ENCODE measurements around the gene SPEF2. TPM values are rescaled to one million over a fixed set of nuclear protein-coding genes. Genes with fewer than 3 reads are reported as not detected.

SPEF2 gene
- total RNA-seq, 1 experiment from 2014 or later, result 0.15 TPM

DNA sequence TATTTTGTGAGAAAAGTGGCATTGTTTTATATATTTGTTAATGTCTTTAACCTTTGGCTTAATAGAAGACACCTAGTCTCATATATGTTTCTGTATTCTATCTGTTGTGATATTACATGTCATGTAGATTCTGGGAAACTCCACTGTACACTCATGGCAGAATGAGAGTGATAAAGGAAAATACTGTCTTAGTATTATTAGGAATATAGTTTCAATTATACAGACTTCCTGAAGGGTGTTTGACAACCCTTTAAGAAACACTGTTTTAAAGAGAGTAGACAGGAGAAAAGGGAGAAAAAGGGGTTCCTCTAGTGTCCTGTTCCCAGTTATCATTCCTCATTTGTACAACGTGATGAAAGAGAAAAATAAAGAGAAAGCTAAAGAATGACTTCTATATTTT, 42.1 kb upstream of the SPEF2 start (continued):
- no peak for TF ChIP-seq IRF2 (CRISPR knock-in tag; IDR thresholded peaks at IDR 0.05; ENCODE audit: borderline replicate concordance, low read depth)
- no peak for TF ChIP-seq ZNF263 (CRISPR knock-in tag; IDR thresholded peaks at IDR 0.05; ENCODE audit: low read depth)

DNA sequence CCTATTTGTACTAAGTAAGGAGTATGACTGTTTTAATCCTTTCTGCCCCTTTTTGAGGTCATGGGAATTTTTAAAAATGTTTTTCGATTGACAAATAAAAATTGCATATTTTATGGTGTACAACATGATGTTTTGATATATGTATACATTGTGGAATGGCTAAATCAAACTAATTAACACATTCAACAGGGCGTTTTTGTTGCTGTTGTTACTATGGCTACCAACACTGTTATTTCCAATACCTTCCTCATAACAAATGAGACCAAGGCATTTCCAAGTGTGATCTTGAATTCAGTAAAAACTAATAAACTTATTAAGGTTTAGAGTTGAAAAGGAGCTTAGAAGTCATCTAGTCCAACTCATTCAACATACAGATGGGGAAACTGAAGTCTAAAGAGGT, 30.2 kb upstream of the SPEF2 start:
- DNase-seq (ENCODE audit: low spot score) (no peak), ATAC-seq (no peak)
- no peak overlapping the region for H3K27ac Mint-ChIP-seq
- H3K4me3 Mint-ChIP-seq, result no peak overlapping the region
- TF ChIP-seq, protein P1, sequence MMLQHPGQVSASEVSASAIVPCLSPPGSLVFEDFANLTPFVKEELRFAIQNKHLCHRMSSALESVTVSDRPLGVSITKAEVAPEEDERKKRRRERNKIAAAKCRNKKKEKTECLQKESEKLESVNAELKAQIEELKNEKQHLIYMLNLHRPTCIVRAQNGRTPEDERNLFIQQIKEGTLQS (CRISPR knock-in tag; conservative IDR thresholded peaks at IDR 0.05), result no peak
- TF ChIP-seq ZNF219 (CRISPR knock-in tag; IDR thresholded peaks at IDR 0.05; ENCODE audit: borderline replicate concordance) (no peak), GABPB1 (CRISPR knock-in tag; IDR thresholded peaks at IDR 0.05) (no peak), NFYB (CRISPR knock-in tag; conservative IDR thresholded peaks at IDR 0.05; ENCODE audit: low read depth) (no peak), ETV6 (CRISPR knock-in tag; IDR thresholded peaks at IDR 0.05) (no peak), CBFB (CRISPR knock-in tag; IDR thresholded peaks at IDR 0.05; ENCODE audit: low read depth) (no peak), TEAD4 (CRISPR knock-in tag; IDR thresholded peaks at IDR 0.05) (no peak), KAT7 (CRISPR knock-in tag; IDR thresholded peaks at IDR 0.05; ENCODE audit: borderline replicate concordance) (no peak), ESRRA (CRISPR knock-in tag; IDR thresholded peaks at IDR 0.05; ENCODE audit: borderline replicate concordance) (no peak), GTF2I (CRISPR knock-in tag; conservative IDR thresholded peaks at IDR 0.05) (no peak), NFE2L1 (CRISPR knock-in tag; IDR thresholded peaks at IDR 0.05) (no peak), ZNF138 (CRISPR knock-in tag; conservative IDR thresholded peaks at IDR 0.05) (no peak), SMAD4 (CRISPR knock-in tag; IDR thresholded peaks at IDR 0.05) (no peak), TEAD1 (CRISPR knock-in tag; IDR thresholded peaks at IDR 0.05) (no peak), CREM (CRISPR knock-in tag; IDR thresholded peaks at IDR 0.05) (no peak)
- TF ChIP-seq, protein P2, sequence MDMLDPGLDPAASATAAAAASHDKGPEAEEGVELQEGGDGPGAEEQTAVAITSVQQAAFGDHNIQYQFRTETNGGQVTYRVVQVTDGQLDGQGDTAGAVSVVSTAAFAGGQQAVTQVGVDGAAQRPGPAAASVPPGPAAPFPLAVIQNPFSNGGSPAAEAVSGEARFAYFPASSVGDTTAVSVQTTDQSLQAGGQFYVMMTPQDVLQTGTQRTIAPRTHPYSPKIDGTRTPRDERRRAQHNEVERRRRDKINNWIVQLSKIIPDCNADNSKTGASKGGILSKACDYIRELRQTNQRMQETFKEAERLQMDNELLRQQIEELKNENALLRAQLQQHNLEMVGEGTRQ (CRISPR knock-in tag; IDR thresholded peaks at IDR 0.05), result no peak
- TF ChIP-seq, protein P3, sequence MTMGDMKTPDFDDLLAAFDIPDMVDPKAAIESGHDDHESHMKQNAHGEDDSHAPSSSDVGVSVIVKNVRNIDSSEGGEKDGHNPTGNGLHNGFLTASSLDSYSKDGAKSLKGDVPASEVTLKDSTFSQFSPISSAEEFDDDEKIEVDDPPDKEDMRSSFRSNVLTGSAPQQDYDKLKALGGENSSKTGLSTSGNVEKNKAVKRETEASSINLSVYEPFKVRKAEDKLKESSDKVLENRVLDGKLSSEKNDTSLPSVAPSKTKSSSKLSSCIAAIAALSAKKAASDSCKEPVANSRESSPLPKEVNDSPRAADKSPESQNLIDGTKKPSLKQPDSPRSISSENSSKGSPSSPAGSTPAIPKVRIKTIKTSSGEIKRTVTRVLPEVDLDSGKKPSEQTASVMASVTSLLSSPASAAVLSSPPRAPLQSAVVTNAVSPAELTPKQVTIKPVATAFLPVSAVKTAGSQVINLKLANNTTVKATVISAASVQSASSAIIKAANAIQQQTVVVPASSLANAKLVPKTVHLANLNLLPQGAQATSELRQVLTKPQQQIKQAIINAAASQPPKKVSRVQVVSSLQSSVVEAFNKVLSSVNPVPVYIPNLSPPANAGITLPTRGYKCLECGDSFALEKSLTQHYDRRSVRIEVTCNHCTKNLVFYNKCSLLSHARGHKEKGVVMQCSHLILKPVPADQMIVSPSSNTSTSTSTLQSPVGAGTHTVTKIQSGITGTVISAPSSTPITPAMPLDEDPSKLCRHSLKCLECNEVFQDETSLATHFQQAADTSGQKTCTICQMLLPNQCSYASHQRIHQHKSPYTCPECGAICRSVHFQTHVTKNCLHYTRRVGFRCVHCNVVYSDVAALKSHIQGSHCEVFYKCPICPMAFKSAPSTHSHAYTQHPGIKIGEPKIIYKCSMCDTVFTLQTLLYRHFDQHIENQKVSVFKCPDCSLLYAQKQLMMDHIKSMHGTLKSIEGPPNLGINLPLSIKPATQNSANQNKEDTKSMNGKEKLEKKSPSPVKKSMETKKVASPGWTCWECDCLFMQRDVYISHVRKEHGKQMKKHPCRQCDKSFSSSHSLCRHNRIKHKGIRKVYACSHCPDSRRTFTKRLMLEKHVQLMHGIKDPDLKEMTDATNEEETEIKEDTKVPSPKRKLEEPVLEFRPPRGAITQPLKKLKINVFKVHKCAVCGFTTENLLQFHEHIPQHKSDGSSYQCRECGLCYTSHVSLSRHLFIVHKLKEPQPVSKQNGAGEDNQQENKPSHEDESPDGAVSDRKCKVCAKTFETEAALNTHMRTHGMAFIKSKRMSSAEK (CRISPR knock-in tag; IDR thresholded peaks at IDR 0.05; ENCODE audit: borderline replicate concordance), result no peak
- TF ChIP-seq, protein P4, sequence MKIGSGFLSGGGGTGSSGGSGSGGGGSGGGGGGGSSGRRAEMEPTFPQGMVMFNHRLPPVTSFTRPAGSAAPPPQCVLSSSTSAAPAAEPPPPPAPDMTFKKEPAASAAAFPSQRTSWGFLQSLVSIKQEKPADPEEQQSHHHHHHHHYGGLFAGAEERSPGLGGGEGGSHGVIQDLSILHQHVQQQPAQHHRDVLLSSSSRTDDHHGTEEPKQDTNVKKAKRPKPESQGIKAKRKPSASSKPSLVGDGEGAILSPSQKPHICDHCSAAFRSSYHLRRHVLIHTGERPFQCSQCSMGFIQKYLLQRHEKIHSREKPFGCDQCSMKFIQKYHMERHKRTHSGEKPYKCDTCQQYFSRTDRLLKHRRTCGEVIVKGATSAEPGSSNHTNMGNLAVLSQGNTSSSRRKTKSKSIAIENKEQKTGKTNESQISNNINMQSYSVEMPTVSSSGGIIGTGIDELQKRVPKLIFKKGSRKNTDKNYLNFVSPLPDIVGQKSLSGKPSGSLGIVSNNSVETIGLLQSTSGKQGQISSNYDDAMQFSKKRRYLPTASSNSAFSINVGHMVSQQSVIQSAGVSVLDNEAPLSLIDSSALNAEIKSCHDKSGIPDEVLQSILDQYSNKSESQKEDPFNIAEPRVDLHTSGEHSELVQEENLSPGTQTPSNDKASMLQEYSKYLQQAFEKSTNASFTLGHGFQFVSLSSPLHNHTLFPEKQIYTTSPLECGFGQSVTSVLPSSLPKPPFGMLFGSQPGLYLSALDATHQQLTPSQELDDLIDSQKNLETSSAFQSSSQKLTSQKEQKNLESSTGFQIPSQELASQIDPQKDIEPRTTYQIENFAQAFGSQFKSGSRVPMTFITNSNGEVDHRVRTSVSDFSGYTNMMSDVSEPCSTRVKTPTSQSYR (CRISPR knock-in tag; IDR thresholded peaks at IDR 0.05), result no peak
- TF ChIP-seq, protein P5, sequence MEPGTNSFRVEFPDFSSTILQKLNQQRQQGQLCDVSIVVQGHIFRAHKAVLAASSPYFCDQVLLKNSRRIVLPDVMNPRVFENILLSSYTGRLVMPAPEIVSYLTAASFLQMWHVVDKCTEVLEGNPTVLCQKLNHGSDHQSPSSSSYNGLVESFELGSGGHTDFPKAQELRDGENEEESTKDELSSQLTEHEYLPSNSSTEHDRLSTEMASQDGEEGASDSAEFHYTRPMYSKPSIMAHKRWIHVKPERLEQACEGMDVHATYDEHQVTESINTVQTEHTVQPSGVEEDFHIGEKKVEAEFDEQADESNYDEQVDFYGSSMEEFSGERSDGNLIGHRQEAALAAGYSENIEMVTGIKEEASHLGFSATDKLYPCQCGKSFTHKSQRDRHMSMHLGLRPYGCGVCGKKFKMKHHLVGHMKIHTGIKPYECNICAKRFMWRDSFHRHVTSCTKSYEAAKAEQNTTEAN (CRISPR knock-in tag; IDR thresholded peaks at IDR 0.05), result no peak
- TF ChIP-seq, protein P6, sequence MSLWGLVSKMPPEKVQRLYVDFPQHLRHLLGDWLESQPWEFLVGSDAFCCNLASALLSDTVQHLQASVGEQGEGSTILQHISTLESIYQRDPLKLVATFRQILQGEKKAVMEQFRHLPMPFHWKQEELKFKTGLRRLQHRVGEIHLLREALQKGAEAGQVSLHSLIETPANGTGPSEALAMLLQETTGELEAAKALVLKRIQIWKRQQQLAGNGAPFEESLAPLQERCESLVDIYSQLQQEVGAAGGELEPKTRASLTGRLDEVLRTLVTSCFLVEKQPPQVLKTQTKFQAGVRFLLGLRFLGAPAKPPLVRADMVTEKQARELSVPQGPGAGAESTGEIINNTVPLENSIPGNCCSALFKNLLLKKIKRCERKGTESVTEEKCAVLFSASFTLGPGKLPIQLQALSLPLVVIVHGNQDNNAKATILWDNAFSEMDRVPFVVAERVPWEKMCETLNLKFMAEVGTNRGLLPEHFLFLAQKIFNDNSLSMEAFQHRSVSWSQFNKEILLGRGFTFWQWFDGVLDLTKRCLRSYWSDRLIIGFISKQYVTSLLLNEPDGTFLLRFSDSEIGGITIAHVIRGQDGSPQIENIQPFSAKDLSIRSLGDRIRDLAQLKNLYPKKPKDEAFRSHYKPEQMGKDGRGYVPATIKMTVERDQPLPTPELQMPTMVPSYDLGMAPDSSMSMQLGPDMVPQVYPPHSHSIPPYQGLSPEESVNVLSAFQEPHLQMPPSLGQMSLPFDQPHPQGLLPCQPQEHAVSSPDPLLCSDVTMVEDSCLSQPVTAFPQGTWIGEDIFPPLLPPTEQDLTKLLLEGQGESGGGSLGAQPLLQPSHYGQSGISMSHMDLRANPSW (CRISPR knock-in tag; conservative IDR thresholded peaks at IDR 0.05; ENCODE audit: low read depth), result no peak
- CTCF ChIA-PET, result no interaction called here
- H3K27me3 Mint-ChIP-seq (ENCODE audit: low read depth), result peaks cover 10% of the 10 kb centered on the region
- H3K36me3 Mint-ChIP-seq, result no peaks in the 10 kb centered on the region
- POLR2A ChIA-PET, result no interaction called here
- H3K9me3 Mint-ChIP-seq, result no peaks in the 10 kb centered on the region
- H3K4me1 Mint-ChIP-seq, result no peaks in the 10 kb centered on the region
